HG03571 (cell line): ENCODE results near the gene STK26.
"Not testable (repeated sequence)": the region's sequence is repeated elsewhere in the genome, so short reads cannot be mapped to it uniquely, and the experiment has no call there.

Source experiments
- ATAC-seq: cut with Tn5 transposase; IDR thresholded peaks from one replicate; pipeline ENCODE4 v1.9.1; 2021; ENCODE audit not compliant: unreplicated experiment

The STK26 gene

GRCh38 chrX:132092439-132093065, 69.5 kb downstream of the STK26 start:
- ATAC-seq = no peak

GRCh38 chrX:132093239-132093860, 70.2 kb downstream of the STK26 start:
- no peak for ATAC-seq

GRCh38 chrX:132094164-132094563, 71.1 kb downstream of the STK26 start:
- no peak for ATAC-seq

- ATAC-seq = not testable (repeated sequence)
These were observed 75.6 kb downstream of the STK26 start for GRCh38 chrX:132098704-132099103.

- no peak for ATAC-seq
These were observed 78.1 kb downstream of the STK26 start for GRCh38 chrX:132101206-132101605.

- no peak for ATAC-seq
These were observed 78.7 kb downstream of the STK26 start for GRCh38 chrX:132101799-132102198.

GRCh38 chrX:132107291-132107690, 84.2 kb downstream of the STK26 start:
- no peak for ATAC-seq

- ATAC-seq = no peak
These were observed 91.5 kb downstream of the STK26 start for GRCh38 chrX:132114607-132115006.

GRCh38 chrX:132115792-132116191, 92.7 kb downstream of the STK26 start:
- no peak for ATAC-seq

- no peak for ATAC-seq
These were observed 95.3 kb downstream of the STK26 start for GRCh38 chrX:132118358-132118757.

- no peak for ATAC-seq
These were observed 96.2 kb downstream of the STK26 start for GRCh38 chrX:132119283-132119682.

GRCh38 chrX:132119821-132120515, 96.9 kb downstream of the STK26 start:
- ATAC-seq = no peak

- ATAC-seq = no peak
These were observed 97.8 kb downstream of the STK26 start for GRCh38 chrX:132120913-132121312.
